ENCODE data around the gene AGPAT3. TPM values are rescaled to one million over a fixed set of nuclear protein-coding genes. Genes with fewer than 3 reads are reported as not detected.
A peak's percentile ranks its signal among the peaks of the same experiment; 100 is the strongest.

Gene AGPAT3
- total RNA-seq, 2 experiments from 2014 or later, result 94.3 to 101 TPM

DNA sequence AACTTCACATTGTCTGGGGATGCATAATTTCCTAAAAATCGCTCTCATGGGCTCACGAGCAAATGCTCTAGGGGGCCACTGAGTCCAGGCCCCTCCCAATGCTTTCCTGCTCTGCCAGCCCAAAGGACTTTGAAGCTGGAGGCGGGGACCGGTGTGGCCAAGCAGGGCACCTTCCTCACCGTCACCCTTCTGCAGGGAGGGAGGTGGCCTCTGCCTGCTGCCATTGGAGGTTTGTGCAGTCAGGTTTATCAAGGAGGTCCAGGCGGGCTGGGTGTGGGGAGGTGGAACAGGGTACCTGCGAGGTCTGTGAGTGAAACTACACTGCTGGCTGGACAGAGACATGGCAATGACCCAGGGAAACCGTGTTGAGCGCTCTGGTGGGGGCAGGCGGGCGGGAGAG, 89.0 kb downstream of the AGPAT3 start:
- ATAC-seq (no peak), DNase-seq (no peak)
- H3K9me3 Mint-ChIP-seq (ENCODE audit: low read depth), result peaks cover 2% of the 10 kb centered on the region
- H3K27me3 Mint-ChIP-seq, result no peaks in the 10 kb centered on the region
- CTCF ChIA-PET, result interaction anchor here (1.4 to 2.8 kb wide), 2 partner anchors 15 to 144 kb away, joined by 3 to 7 read pairs; no protein-coding TSS in a partner anchor
- H3K36me3 Mint-ChIP-seq, result peaks cover 16% of the 10 kb centered on the region
- H3K27ac Mint-ChIP-seq, result no peak overlapping the region
- H3K4me3 Mint-ChIP-seq, result no peak overlapping the region
- peaks cover 10% of the 10 kb centered on the region for H3K4me1 Mint-ChIP-seq

DNA sequence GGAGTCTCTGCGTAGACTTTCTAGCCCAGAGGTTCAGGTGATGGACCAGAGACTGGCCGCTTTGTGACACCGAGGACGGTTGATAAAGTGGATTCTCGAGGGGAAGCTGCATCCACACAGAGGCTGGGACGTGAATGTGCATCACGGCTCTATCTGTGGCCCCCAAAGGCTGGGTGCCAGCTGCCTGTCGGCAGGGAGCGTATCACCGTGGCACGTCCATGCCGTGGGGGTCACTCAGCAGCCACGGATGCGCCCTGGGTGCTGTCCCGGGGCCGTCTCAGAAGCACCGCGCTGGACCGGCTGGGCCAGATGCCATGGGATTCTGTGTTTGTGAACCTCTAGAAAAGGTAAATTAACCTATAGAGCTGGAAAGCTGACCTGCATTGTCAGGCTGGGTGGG, 89.9 kb downstream of the AGPAT3 start:
- H3K4me3 Mint-ChIP-seq, result no peak overlapping the region
- peaks cover 2% of the 10 kb centered on the region for H3K4me1 Mint-ChIP-seq
- H3K9me3 Mint-ChIP-seq (ENCODE audit: low read depth), result no peaks in the 10 kb centered on the region
- CTCF ChIA-PET, result interaction anchor here (1.0 to 2.8 kb wide), 2 partner anchors 16 to 143 kb away, joined by 4 to 7 read pairs; no protein-coding TSS in a partner anchor
- DNase-seq (no peak), ATAC-seq (no peak)
- H3K27me3 Mint-ChIP-seq, result no peaks in the 10 kb centered on the region
- H3K36me3 Mint-ChIP-seq, result peaks cover 9% of the 10 kb centered on the region
- no peak overlapping the region for H3K27ac Mint-ChIP-seq

DNA sequence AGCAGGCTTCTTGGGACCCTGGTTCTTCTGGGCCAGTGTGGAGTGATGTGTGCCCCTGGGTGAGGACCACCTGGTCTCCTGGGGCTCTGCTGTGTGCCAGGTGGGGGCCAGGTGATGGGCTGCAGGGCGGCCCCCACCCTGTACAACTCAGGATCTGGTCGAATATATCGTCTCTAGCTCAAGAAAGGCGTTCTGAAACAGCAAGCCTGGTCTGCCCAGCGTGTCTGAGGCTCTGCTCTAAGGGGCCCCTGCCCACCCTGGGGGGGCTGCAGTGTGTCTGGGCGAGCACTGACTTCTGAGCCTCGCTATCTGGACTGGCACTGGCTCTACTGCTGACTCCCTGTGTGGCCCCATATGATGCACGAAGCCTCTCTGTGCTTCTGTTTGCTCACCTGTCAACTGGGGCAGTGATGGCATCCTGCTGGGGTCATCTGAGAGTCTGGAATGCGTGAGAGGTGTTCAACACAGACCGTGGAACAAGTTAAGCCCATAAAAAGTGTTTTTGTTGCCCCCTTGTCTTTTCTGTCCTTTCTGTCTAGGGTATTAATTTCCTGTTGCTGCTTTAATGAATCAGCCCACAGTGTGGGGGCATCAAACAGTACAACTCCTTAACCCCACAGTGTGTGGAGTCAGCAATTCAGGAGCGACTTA, 91.1 kb downstream of the AGPAT3 start:
- CTCF ChIA-PET, result interaction anchor here (2.8 kb wide), 1 partner anchor 17 kb away, joined by 7 read pairs; no protein-coding TSS in a partner anchor
- ATAC-seq (no peak), DNase-seq (no peak)
- no peaks in the 10 kb centered on the region for H3K4me1 Mint-ChIP-seq
- no peak overlapping the region for H3K4me3 Mint-ChIP-seq
- H3K27ac Mint-ChIP-seq, result no peak overlapping the region
- peaks cover 8% of the 10 kb centered on the region for H3K36me3 Mint-ChIP-seq
- H3K9me3 Mint-ChIP-seq (ENCODE audit: low read depth), result no peaks in the 10 kb centered on the region
- H3K27me3 Mint-ChIP-seq, result no peaks in the 10 kb centered on the region

DNA sequence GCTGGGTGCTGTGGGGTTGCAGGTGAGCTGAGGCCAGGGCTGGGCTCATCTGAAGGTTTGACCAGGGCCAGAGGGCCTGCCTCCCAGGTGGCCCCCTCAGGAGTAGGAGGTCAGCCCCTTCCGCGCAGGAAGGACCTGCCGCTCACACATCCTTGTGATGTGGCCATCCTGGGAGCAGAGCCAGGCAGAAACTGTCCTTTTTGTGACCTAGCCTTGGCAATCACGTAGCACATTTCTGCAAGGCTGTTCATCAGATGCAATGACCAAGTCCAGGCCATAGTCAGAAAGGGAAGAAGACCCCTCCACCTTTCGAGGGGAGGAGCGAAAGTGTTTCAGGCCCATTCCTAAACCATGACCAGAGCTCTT, 91.6 kb downstream of the AGPAT3 start:
- H3K27me3 Mint-ChIP-seq, result no peaks in the 10 kb centered on the region
- H3K4me3 Mint-ChIP-seq, result no peak overlapping the region
- H3K9me3 Mint-ChIP-seq (ENCODE audit: low read depth), result no peaks in the 10 kb centered on the region
- CTCF ChIA-PET, result interaction anchor here (2.8 kb wide), 1 partner anchor 17 kb away, joined by 7 read pairs; no protein-coding TSS in a partner anchor
- DNase-seq (no peak), ATAC-seq (no peak)
- no peaks in the 10 kb centered on the region for H3K4me1 Mint-ChIP-seq
- peaks cover 12% of the 10 kb centered on the region for H3K36me3 Mint-ChIP-seq
- H3K27ac Mint-ChIP-seq, result no peak overlapping the region

DNA sequence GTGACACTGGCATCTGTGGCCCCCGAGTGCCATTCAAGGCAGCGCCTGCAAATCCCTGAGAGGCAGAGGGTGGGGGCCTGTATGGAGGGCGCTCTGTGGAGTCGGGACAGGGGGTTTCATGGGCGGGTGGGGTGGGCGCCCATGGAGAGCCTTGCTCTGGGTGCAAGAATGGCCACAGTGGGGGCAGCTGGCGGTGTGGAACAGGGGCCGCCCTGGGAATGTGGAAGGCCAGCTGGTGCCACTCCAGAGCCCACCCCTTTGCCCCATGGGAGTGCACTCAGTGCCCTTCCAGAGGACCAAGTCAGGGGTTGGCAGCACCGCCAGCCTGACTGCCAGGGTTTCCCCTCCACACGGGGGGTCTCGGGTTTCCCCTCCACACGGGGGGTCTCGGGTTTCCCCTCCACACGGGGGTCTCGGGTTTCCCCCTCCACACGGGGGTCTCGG, 92.1 kb downstream of the AGPAT3 start:
- Mint-ChIP-seq H3K9me3 (ENCODE audit: low read depth) (no peaks in the 10 kb centered on the region), H3K27me3 (no peaks in the 10 kb centered on the region), H3K27ac (no peak overlapping the region), H3K36me3 (peaks cover 12% of the 10 kb centered on the region), H3K4me1 (no peaks in the 10 kb centered on the region), H3K4me3 (no peak overlapping the region)
- DNase-seq, result no peak
- no peak for ATAC-seq
- CTCF ChIA-PET, result interaction anchor here (2.8 kb wide), 1 partner anchor 18 kb away, joined by 7 read pairs; no protein-coding TSS in a partner anchor

DNA sequence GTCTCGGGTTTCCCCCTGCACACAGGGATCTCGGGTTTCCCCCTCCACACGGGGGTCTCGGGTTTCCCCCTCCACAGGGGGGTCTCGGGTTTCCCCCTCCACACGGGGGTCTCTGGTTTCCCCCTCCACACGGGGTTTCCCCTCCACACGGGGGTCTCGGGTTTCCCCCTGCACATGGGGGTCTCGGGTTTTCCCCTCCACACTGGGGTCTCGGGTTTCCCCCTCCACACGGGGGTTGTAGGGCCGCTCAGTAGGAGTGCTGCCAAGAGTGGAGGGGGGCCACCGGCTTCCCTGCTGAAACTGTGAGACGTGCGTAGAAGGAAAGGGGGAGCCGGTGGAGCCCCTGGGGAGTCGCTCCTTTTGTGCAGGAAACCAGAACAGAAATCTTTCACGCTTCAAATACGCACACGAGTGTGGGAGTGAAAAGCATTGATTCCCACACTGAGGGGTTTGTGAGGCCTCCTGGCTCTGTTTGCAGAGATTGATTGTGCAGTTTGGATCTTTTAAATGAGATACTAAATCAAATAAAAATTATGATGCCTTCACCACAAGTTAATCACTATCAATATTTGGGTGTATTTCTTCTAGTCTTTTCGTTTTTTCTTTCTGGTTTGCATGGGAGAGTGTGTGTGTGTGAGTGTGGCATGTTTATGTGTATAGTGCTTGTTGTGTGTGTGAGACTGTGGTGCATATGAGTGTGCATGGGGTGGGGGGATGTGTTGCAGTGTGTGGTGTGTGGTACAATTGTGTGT, 92.8 kb downstream of the AGPAT3 start:
- ATAC-seq, result peak; percentile 36
- H3K27me3 Mint-ChIP-seq, result no peaks in the 10 kb centered on the region
- H3K9me3 Mint-ChIP-seq (ENCODE audit: low read depth), result no peaks in the 10 kb centered on the region
- no peak overlapping the region for H3K27ac Mint-ChIP-seq
- no peaks in the 10 kb centered on the region for H3K4me1 Mint-ChIP-seq
- no peak overlapping the region for H3K4me3 Mint-ChIP-seq
- H3K36me3 Mint-ChIP-seq, result peaks cover 12% of the 10 kb centered on the region
- DNase-seq, result no peak
- CTCF ChIA-PET, result no interaction called here

DNA sequence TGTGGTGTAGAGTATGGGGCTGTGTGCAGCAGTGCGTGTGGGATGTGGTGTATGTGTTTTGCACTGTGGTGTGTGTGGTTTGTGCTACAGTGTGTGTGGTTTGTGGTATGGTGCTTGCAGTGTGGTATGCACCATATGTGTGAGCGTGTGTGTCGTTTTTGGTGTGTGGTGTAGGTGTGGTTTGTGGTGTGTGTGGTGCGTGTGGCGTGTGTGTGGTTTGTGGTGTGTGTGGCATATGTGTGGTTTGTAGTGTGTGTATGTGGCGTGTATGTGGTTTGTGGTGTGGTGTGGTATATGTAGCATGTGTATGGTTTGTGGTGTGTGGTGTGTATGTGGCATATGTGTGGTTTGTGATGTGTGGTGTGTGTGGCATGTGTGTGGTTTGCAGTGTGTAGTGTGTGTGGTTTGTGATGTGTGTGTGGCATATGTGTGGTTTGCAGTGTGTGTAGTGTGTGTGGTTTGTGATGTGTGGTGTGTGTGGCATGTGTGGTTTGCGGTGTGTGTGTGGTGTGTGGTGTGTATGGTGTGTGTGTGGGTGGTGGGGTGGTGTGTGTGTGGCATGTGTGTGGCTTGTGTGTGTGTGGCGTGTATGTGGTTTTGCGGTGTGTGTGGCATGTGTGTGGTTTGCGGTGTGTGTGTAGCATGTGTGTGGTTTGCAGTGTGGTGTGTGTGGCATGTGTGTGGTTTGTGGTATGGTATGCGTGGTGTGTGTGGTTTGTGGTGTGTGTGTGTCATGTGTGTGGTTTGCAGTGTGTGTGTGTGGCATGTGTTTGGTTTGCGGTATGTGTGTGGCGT, 93.5 kb downstream of the AGPAT3 start:
- DNase-seq, result no peak
- Mint-ChIP-seq H3K4me1 (no peaks in the 10 kb centered on the region), H3K9me3 (ENCODE audit: low read depth) (no peaks in the 10 kb centered on the region), H3K4me3 (no peak overlapping the region), H3K27ac (no peak overlapping the region), H3K27me3 (no peaks in the 10 kb centered on the region), H3K36me3 (peaks cover 15% of the 10 kb centered on the region)
- ATAC-seq, result peak; percentile 26
- CTCF ChIA-PET, result no interaction called here

DNA sequence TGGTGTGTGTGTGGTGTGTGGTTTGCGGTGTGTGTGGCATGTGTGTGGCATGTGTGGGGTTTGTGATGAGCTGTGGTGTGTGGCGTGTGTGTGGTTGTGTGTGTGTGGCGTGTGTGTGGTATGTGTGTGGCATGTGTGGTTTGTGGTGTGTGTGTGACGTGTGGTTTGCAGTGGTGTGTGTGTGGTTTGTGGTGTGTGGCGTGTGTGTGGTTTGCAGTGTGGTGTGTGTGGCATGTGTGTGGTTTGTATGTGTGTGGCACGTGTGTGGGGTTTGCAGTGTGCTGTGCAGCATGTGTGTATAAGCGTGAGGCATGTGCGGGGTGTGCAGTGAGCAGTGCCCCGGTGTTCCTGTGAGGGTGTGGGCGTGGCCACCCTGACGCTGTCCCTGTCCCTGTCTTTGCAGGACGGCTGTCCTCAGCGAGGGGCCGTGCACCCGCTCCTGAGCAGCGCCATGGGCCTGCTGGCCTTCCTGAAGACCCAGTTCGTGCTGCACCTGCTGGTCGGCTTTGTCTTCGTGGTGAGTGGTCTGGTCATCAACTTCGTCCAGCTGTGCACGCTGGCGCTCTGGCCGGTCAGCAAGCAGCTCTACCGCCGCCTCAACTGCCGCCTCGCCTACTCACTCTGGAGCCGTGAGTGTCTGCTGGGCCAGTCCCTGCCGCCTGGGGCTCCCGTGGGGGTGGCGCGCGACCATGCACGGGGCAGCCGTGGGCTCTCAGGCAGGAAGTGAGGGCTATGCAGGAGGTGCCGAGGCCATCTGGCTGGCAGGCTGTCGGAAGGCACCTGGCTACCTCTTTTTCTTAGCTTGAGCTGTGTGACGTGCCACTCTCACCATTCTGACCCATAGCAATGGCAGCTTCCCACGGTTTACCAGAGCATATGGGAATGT, 94.5 kb downstream of the AGPAT3 start:
- DNase-seq (no peak), ATAC-seq (peak; percentile 44)
- no peaks in the 10 kb centered on the region for H3K9me3 Mint-ChIP-seq (ENCODE audit: low read depth)
- no peak overlapping the region for H3K4me3 Mint-ChIP-seq
- no peak overlapping the region for H3K27ac Mint-ChIP-seq
- CTCF ChIA-PET, result interaction anchor here (1.0 to 1.4 kb wide), 3 partner anchors 16 to 38 kb away, joined by 3 read pairs; no protein-coding TSS in a partner anchor
- no peaks in the 10 kb centered on the region for H3K27me3 Mint-ChIP-seq
- no peaks in the 10 kb centered on the region for H3K4me1 Mint-ChIP-seq
- H3K36me3 Mint-ChIP-seq, result peaks cover 15% of the 10 kb centered on the region

DNA sequence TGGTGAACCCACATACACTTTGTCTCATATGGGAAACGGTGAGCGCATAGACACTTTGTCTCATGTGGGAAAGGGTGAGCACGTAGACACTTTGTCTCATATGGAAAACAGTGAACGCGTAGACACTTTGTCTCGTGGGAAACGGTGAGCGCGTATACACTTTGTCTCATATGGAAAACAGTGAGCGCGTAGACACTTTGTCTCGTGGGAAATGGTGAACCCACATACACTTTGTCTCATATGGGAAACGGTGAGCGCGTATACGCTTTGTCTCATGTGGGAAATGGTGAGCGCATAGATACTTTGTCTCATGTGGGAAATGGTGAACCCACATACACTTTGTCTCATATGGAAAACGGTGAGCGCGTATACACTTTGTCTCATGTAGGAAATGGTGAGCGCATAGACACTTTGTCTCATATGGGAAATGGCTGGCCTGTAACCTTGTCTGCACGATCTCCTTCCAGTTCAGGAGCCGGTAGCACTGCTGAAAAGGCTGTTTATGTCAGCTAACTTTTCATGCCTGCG, 96.4 kb downstream of the AGPAT3 start:
- no peaks in the 10 kb centered on the region for H3K9me3 Mint-ChIP-seq (ENCODE audit: low read depth)
- H3K27me3 Mint-ChIP-seq, result no peaks in the 10 kb centered on the region
- H3K36me3 Mint-ChIP-seq, result peaks cover 15% of the 10 kb centered on the region
- DNase-seq (no peak), ATAC-seq (no peak)
- H3K4me1 Mint-ChIP-seq, result no peaks in the 10 kb centered on the region
- no peak overlapping the region for H3K27ac Mint-ChIP-seq
- no peak overlapping the region for H3K4me3 Mint-ChIP-seq
- CTCF ChIA-PET, result interaction anchor here (0.7 kb wide), 1 partner anchor 1926 kb away, joined by 3 read pairs; no protein-coding TSS in a partner anchor

DNA sequence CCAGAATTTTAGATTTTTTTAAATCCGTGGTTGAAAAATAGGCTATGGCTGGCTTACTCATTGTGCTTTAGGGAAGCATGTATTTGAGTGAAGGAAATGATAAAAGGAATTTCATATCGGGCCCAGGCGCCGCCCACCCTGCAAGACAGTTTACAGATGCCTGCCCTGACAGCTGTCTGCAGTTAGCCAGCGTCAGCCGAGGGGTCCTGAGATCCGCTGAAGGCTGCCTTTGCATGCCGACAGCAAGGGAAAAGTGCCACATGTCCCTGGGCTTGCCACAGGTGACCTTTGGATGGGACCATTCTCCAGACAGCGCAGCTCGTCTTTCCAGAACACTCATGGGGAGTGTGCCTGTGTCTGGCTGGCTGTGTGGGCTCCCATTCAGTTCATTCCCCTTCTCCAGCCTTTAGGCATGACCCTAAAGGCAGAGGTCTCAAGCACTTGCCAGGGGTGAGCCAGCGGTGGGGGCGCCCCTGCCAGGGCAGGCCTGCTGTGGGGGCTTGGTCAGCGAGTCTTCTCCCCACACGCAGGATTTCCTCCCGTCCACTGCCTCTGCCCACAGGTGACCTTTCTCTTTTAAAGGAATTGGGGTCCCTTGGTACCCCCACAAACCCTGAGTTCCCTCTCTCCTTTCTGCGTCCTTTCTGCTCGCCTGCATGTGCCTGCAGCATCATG, 101.0 kb downstream of the AGPAT3 start:
- H3K27me3 Mint-ChIP-seq, result no peaks in the 10 kb centered on the region
- H3K9me3 Mint-ChIP-seq (ENCODE audit: low read depth), result no peaks in the 10 kb centered on the region
- ATAC-seq, result no peak
- DNase-seq, result no peak
- peak overlapping the region; percentile 8 for H3K27ac Mint-ChIP-seq
- H3K4me1 Mint-ChIP-seq, result no peaks in the 10 kb centered on the region
- peaks cover 12% of the 10 kb centered on the region for H3K36me3 Mint-ChIP-seq
- CTCF ChIA-PET, result interaction anchor here (0.8 kb wide), 1 partner anchor 10 kb away, joined by 3 read pairs; no protein-coding TSS in a partner anchor
- H3K4me3 Mint-ChIP-seq, result no peak overlapping the region

DNA sequence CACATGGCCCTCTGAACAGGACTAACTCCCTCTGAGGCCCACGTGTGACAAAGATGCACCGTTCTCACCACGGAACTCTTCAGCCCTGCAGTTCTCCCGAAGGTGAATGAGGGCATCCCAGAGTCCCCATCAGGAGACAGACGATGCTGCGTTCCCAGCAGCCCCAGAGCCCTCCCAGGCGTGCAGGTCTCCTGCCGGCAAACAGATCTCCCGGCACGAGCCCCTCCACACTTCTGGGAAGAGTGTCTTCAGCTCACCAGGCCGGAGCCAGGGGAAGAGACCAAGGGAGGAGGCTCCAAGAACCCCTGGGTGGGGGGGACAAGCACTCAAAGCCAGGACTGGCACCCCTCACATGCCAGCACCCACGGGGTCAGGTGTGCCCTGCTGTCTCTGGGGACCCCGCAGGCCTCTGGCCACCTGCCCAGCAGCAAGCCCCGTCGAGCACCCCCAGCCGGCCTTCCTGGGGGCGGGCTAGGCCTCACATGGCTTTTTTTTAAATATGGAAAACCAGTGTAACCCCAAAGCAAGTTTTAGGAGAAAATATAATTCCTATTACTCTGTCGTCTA, 102.0 kb downstream of the AGPAT3 start:
- H3K4me1 Mint-ChIP-seq, result no peaks in the 10 kb centered on the region
- no peak for ATAC-seq
- no peaks in the 10 kb centered on the region for H3K27me3 Mint-ChIP-seq
- H3K4me3 Mint-ChIP-seq, result no peak overlapping the region
- CTCF ChIA-PET, result no interaction called here
- DNase-seq, result no peak
- H3K27ac Mint-ChIP-seq, result no peak overlapping the region
- H3K36me3 Mint-ChIP-seq, result peaks cover 7% of the 10 kb centered on the region
- no peaks in the 10 kb centered on the region for H3K9me3 Mint-ChIP-seq (ENCODE audit: low read depth)

DNA sequence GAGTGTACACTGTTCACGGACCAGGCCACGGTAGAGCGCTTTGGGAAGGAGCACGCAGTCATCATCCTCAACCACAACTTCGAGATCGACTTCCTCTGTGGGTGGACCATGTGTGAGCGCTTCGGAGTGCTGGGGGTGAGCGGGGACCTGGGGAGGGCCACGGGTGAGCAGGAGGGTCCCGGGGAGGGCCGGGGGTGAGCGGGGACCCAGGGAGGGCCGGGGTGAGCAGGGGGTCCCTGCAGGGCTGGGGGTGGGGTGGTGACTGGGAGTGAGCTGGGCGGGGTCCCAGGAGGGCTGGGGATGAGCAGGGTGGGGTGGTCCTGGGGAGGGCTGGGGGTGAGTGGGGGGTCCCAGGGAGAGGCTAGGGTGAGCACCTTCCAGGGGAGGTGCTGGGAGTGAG, 103.0 kb downstream of the AGPAT3 start:
- CTCF ChIA-PET, result no interaction called here
- no peak for ATAC-seq
- Mint-ChIP-seq H3K27ac (no peak overlapping the region), H3K4me1 (no peaks in the 10 kb centered on the region), H3K36me3 (peaks cover 6% of the 10 kb centered on the region), H3K27me3 (no peaks in the 10 kb centered on the region), H3K9me3 (ENCODE audit: low read depth) (no peaks in the 10 kb centered on the region), H3K4me3 (no peak overlapping the region)
- no peak for DNase-seq

Measured in activated CD8-positive, alpha-beta memory T cell treated with anti-CD3 and anti-CD28 coated beads, Interleukin-2, amount 10 ng/mL, durations not matched to agents 7 days and 5 days (primary cell).